ENCODE data around the gene C10orf90.

GRCh38 chr10:126501828-126502227, 168.7 kb downstream of the C10orf90 start:
- TF ChIP-seq POLR2AphosphoS5 (IDR thresholded peaks at IDR 0.05; ENCODE audit: borderline replicate concordance, low read depth, low read length) (no peak), EZH2 (IDR thresholded peaks at IDR 0.05) (no peak), FOXP2 (optimal IDR thresholded peaks at IDR 0.05; ENCODE audit: control extremely low read depth, extremely low read length, insufficient read depth) (no peak)
